Measurements from ENCODE around the gene RNU6-1. TPM values are rescaled to one million over a fixed set of nuclear protein-coding genes. Genes with fewer than 3 reads are reported as not detected.

RNU6-1 gene
- total RNA-seq, 1 donor = not detected

- Histone ChIP-seq H3K9me3 (ENCODE audit: low read depth, low read length) (no peaks in the 10 kb centered on the region), H3K27me3 (ENCODE audit: insufficient read depth, low read length) (peaks cover 84% of the 10 kb centered on the region), H3K4me1 (ENCODE audit: insufficient read depth, low read length) (peaks cover 53% of the 10 kb centered on the region), H3K4me3 (ENCODE audit: low read length) (no peak overlapping the region)
Observed at GRCh38 chr15:67822537-67823313, 17.1 kb downstream of the RNU6-1 start.

GRCh38 chr15:67821784-67822440 lies 17.9 kb downstream of the RNU6-1 start:
- no peak overlapping the region for H3K4me3 ChIP-seq (ENCODE audit: low read length)
- H3K27me3 ChIP-seq (ENCODE audit: insufficient read depth, low read length) = peaks cover 89% of the 10 kb centered on the region
- H3K4me1 ChIP-seq (ENCODE audit: insufficient read depth, low read length) = peaks cover 49% of the 10 kb centered on the region
- no peaks in the 10 kb centered on the region for H3K9me3 ChIP-seq (ENCODE audit: low read depth, low read length)

- peaks cover 86% of the 10 kb centered on the region for H3K27me3 ChIP-seq (ENCODE audit: insufficient read depth, low read length)
- no peaks in the 10 kb centered on the region for H3K9me3 ChIP-seq (ENCODE audit: low read depth, low read length)
- H3K4me1 ChIP-seq (ENCODE audit: insufficient read depth, low read length) = peaks cover 45% of the 10 kb centered on the region
- no peak overlapping the region for H3K4me3 ChIP-seq (ENCODE audit: low read length)
Observed at GRCh38 chr15:67820992-67821783, 18.7 kb downstream of the RNU6-1 start.

GRCh38 chr15:67820122-67820991 lies 19.5 kb downstream of the RNU6-1 start:
- peaks cover 78% of the 10 kb centered on the region for H3K27me3 ChIP-seq (ENCODE audit: insufficient read depth, low read length)
- peaks cover 37% of the 10 kb centered on the region for H3K4me1 ChIP-seq (ENCODE audit: insufficient read depth, low read length)
- H3K9me3 ChIP-seq (ENCODE audit: low read depth, low read length) = no peaks in the 10 kb centered on the region
- no peak overlapping the region for H3K4me3 ChIP-seq (ENCODE audit: low read length)

GRCh38 chr15:67819636-67820035 lies 20.2 kb downstream of the RNU6-1 start:
- H3K4me3 ChIP-seq (ENCODE audit: low read length) = no peak overlapping the region
- no peaks in the 10 kb centered on the region for H3K9me3 ChIP-seq (ENCODE audit: low read depth, low read length)
- H3K4me1 ChIP-seq (ENCODE audit: insufficient read depth, low read length) = peaks cover 32% of the 10 kb centered on the region
- H3K27me3 ChIP-seq (ENCODE audit: insufficient read depth, low read length) = peaks cover 73% of the 10 kb centered on the region

GRCh38 chr15:67818464-67818863 lies 21.4 kb downstream of the RNU6-1 start:
- Histone ChIP-seq H3K4me3 (ENCODE audit: low read length) (no peak overlapping the region), H3K27me3 (ENCODE audit: insufficient read depth, low read length) (peaks cover 62% of the 10 kb centered on the region), H3K9me3 (ENCODE audit: low read depth, low read length) (no peaks in the 10 kb centered on the region), H3K4me1 (ENCODE audit: insufficient read depth, low read length) (peaks cover 23% of the 10 kb centered on the region)

GRCh38 chr15:67816668-67817067 lies 23.2 kb downstream of the RNU6-1 start:
- peaks cover 49% of the 10 kb centered on the region for H3K27me3 ChIP-seq (ENCODE audit: insufficient read depth, low read length)
- H3K9me3 ChIP-seq (ENCODE audit: low read depth, low read length) = no peaks in the 10 kb centered on the region
- H3K4me1 ChIP-seq (ENCODE audit: insufficient read depth, low read length) = peaks cover 11% of the 10 kb centered on the region
- H3K4me3 ChIP-seq (ENCODE audit: low read length) = no peak overlapping the region

- peaks cover 33% of the 10 kb centered on the region for H3K27me3 ChIP-seq (ENCODE audit: insufficient read depth, low read length)
Observed at GRCh38 chr15:67815036-67815592, 24.7 kb downstream of the RNU6-1 start.

GRCh38 chr15:67813104-67813634 lies 26.7 kb downstream of the RNU6-1 start:
- no peaks in the 10 kb centered on the region for H3K9me3 ChIP-seq (ENCODE audit: low read depth, low read length)
- H3K4me3 ChIP-seq (ENCODE audit: low read length) = no peak overlapping the region
- H3K27me3 ChIP-seq (ENCODE audit: insufficient read depth, low read length) = peaks cover 16% of the 10 kb centered on the region
- no peaks in the 10 kb centered on the region for H3K4me1 ChIP-seq (ENCODE audit: insufficient read depth, low read length)

More at GRCh38 chr15:67815036-67815592, 24.7 kb downstream of the RNU6-1 start:
- no peaks in the 10 kb centered on the region for H3K9me3 ChIP-seq (ENCODE audit: low read depth, low read length)
- H3K4me1 ChIP-seq (ENCODE audit: insufficient read depth, low read length) = no peaks in the 10 kb centered on the region
- no peak overlapping the region for H3K4me3 ChIP-seq (ENCODE audit: low read length)

GRCh38 chr15:67812241-67812644 lies 27.6 kb downstream of the RNU6-1 start:
- Histone ChIP-seq H3K27me3 (ENCODE audit: insufficient read depth, low read length) (peaks cover 7% of the 10 kb centered on the region), H3K4me1 (ENCODE audit: insufficient read depth, low read length) (no peaks in the 10 kb centered on the region), H3K4me3 (ENCODE audit: low read length) (no peak overlapping the region), H3K9me3 (ENCODE audit: low read depth, low read length) (no peaks in the 10 kb centered on the region)

- no peaks in the 10 kb centered on the region for H3K27me3 ChIP-seq (ENCODE audit: insufficient read depth, low read length)
- no peaks in the 10 kb centered on the region for H3K9me3 ChIP-seq (ENCODE audit: low read depth, low read length)
- no peaks in the 10 kb centered on the region for H3K4me1 ChIP-seq (ENCODE audit: insufficient read depth, low read length)
- H3K4me3 ChIP-seq (ENCODE audit: low read length) = no peak overlapping the region
Observed at GRCh38 chr15:67809866-67810265, 30.0 kb downstream of the RNU6-1 start.

- no peaks in the 10 kb centered on the region for H3K27me3 ChIP-seq (ENCODE audit: insufficient read depth, low read length)
- H3K4me1 ChIP-seq (ENCODE audit: insufficient read depth, low read length) = no peaks in the 10 kb centered on the region
- no peaks in the 10 kb centered on the region for H3K9me3 ChIP-seq (ENCODE audit: low read depth, low read length)
- no peak overlapping the region for H3K4me3 ChIP-seq (ENCODE audit: low read length)
Observed at GRCh38 chr15:67809441-67809840, 30.4 kb downstream of the RNU6-1 start.

- Histone ChIP-seq H3K27me3 (ENCODE audit: insufficient read depth, low read length) (no peaks in the 10 kb centered on the region), H3K4me3 (ENCODE audit: low read length) (no peak overlapping the region), H3K4me1 (ENCODE audit: insufficient read depth, low read length) (no peaks in the 10 kb centered on the region), H3K9me3 (ENCODE audit: low read depth, low read length) (no peaks in the 10 kb centered on the region)
Observed at GRCh38 chr15:67808821-67809220, 31.0 kb downstream of the RNU6-1 start.

- Histone ChIP-seq H3K27me3 (ENCODE audit: insufficient read depth, low read length) (no peaks in the 10 kb centered on the region), H3K4me1 (ENCODE audit: insufficient read depth, low read length) (no peaks in the 10 kb centered on the region), H3K4me3 (ENCODE audit: low read length) (no peak overlapping the region), H3K9me3 (ENCODE audit: low read depth, low read length) (no peaks in the 10 kb centered on the region)
Observed at GRCh38 chr15:67807836-67808235, 32.0 kb downstream of the RNU6-1 start.

Measured in mononuclear cell (primary cell).